Vagina (tissue), 2 donors: ENCODE results near the gene MSH3.
"Not testable (repeated sequence)": the region's sequence is repeated elsewhere in the genome, so short reads cannot be mapped to it uniquely, and the experiment has no call there.

Source experiments
- CTCF ChIP-seq, 3 experiments: fragments of 450-650 bp in 2 of 3; fragments of 200-600 bp in 1 of 3; sonication (generic) in 1 of 3; IDR thresholded peaks; one replicate each; pipeline ENCODE4 v1.5.1; 2017 to 2019; ENCODE audit warnings: antibody characterized with exemption in 3 of 3, mild to moderate bottlenecking in 2 of 3, moderate library complexity in 2 of 3
- POLR2A ChIP-seq, 2 donors: fragments of 450-650 bp; IDR thresholded peaks; one replicate each; pipeline ENCODE4 v1.6.1; 2017; ENCODE audit warnings: antibody characterized with exemption in 2 of 2, mild to moderate bottlenecking in 2 of 2, moderate library complexity in 2 of 2

GRCh38 chr5:80824159-80824558 lies 169.7 kb downstream of the MSH3 start:
- not testable (repeated sequence) for TF ChIP-seq CTCF, POLR2A (IDR thresholded peaks at IDR 0.05)
